Activated CD8-positive, alpha-beta T cell treated with anti-CD3 and anti-CD28 coated beads, Interleukin-2, amount 10 ng/mL, durations not matched to agents 7 days and 5 days (primary cell): ENCODE data around the gene MAPK11. TPM values are rescaled to one million over a fixed set of nuclear protein-coding genes. Genes with fewer than 3 reads are reported as not detected.

Source experiments
- ATAC-seq: fragments of 150-1000 bp; cut with Tn5 transposase; one replicate; pipeline ENCODE4 v1.10.0; 2021; ENCODE audit warnings: moderate library complexity
- CTCF ChIA-PET: fragments of 350-600 bp; sonication (Branson Sonifier 250); formaldehyde crosslinking; loops from one replicate; lab custom pipeline; 2021; ENCODE audit warnings: antibody characterized with exemption; lab: Charles Lee
- POLR2A ChIA-PET: fragments of 350-600 bp; sonication (Branson Sonifier 250); formaldehyde crosslinking; loops from one replicate; lab custom pipeline; 2021; ENCODE audit warnings: antibody characterized with exemption; lab: Charles Lee
- DNase-seq: peaks from one replicate; pipeline ENCODE4 v3.0.0-alpha.2; 2020
- H3K27ac Mint-ChIP-seq: one replicate; pipeline ENCODE4 v1.8.0; 2021; ENCODE audit warnings: mild to moderate bottlenecking, mixed read lengths
- H3K27me3 Mint-ChIP-seq: one replicate; pipeline ENCODE4 v1.8.0; 2021; ENCODE audit warnings: low read depth, mixed read lengths
- H3K36me3 Mint-ChIP-seq: one replicate; pipeline ENCODE4 v1.8.0; 2021; ENCODE audit warnings: low read depth, mixed read lengths
- H3K4me1 Mint-ChIP-seq: one replicate; pipeline ENCODE4 v1.8.0; 2021; ENCODE audit warnings: low read depth, mixed read lengths
- H3K4me3 Mint-ChIP-seq: one replicate; pipeline ENCODE4 v1.8.0; 2021; ENCODE audit warnings: mild to moderate bottlenecking, mixed read lengths
- H3K9me3 Mint-ChIP-seq: one replicate; pipeline ENCODE4 v1.8.0; 2022; ENCODE audit warnings: mixed read lengths; ENCODE audit not compliant: insufficient read depth
- total RNA-seq, 2 experiments: library from RNA; stranded (reverse); gene quantifications; one replicate each; pipeline ENCODE4 v1.2.3, GENCODE V29; 2021

Gene MAPK11
- total RNA-seq, 2 experiments from 2014 or later, result 10.4 to 11.8 TPM

DNA sequence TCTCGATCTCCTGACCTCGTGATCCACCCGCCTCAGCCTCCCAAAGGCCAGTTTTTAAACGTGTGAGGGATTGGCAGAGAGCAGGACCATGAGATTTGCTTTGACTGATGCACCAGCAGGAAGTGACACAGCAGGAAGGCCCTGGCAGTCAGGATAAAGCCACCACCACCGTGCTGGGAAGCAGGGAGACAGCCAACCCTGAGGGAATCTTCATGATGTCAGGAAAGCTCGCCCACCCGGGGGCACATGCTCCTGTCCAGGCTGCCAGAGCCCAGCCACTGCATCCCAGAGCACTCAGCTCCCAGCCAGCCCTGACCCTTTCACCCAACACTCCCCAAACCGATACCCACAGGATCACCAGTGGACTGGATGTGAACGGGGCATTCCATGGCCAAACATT lies 31.4 kb downstream of the MAPK11 start:
- Mint-ChIP-seq H3K9me3 (no peaks in the 10 kb centered on the region), H3K27me3 (no peaks in the 10 kb centered on the region), H3K4me1 (peaks cover 35% of the 10 kb centered on the region), H3K4me3 (no peak overlapping the region), H3K27ac (no peak overlapping the region), H3K36me3 (peaks cover 41% of the 10 kb centered on the region)
- ChIA-PET CTCF (interaction anchor here (0.7 to 3.0 kb wide), 2 partner anchors 12 to 472 kb away, joined by 3 to 9 read pairs; partner anchors contain the start of gene HDAC10), POLR2A (no interaction called here)
- DNase-seq, result no peak
- no peak for ATAC-seq

DNA sequence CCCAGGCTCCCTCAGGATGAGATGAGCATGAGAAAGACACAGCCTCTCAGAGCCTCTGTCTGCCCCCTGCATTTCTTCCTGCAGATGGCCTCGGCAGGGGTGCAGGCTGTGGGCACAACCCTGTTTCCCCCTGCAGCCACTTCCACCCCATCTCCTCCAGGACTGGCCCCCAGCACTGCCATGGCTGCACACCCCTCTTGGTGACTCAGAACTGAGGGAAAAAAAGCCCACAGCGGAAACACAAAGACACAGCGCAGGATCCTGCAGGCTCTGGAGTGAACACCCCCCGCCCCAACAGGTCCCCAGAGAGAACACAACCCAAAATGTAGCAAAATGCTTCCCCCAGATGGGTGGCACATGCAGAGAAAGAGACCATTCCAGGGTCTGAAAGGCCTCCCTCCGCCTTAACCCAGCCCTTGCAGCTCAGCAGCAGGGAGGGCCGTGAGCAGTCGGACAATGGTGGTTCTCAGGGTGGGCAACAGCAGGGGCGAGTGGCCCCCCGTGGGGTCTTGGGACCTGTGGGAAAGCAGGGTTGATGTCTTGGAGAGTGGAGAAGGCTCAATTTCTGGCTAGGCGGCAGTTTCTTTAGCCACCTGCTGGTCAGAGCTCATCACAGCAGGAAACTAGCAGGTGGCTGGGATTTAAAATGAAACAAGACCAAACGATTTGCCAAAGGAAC lies 33.3 kb downstream of the MAPK11 start:
- Mint-ChIP-seq H3K36me3 (peaks cover 46% of the 10 kb centered on the region), H3K27me3 (no peaks in the 10 kb centered on the region), H3K4me1 (peaks cover 22% of the 10 kb centered on the region), H3K4me3 (no peak overlapping the region), H3K27ac (no peak overlapping the region), H3K9me3 (no peaks in the 10 kb centered on the region)
- DNase-seq (no peak), ATAC-seq (no peak)
- ChIA-PET POLR2A (no interaction called here), CTCF (interaction anchor here (0.6 to 1.9 kb wide), 5 partner anchors 14 to 214 kb away, joined by 3 to 9 read pairs (median 3); partner anchors contain the start of gene HDAC10)

DNA sequence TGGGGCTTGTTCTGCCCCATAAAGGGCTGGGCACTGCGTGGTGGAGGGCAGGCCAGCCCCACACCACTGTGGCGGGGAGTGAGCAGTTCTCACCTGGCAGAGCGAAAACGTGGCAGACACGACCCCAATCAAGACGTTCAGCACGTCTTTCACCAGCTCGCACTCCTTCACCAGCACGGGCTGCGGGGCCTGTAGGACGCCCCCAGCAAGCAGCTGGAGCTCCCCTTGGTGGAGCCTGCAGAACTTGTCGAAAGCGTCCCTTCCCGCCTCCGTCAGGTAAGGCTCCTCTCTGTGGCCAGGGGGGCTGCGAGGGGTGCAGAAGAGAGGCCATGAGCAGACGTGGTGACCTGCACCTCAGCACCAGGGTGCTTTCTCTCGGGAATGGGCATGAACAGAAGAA lies 37.0 kb downstream of the MAPK11 start:
- Mint-ChIP-seq H3K36me3 (peaks cover 44% of the 10 kb centered on the region), H3K27ac (no peak overlapping the region), H3K4me1 (peaks cover 12% of the 10 kb centered on the region), H3K9me3 (no peaks in the 10 kb centered on the region), H3K4me3 (no peak overlapping the region), H3K27me3 (no peaks in the 10 kb centered on the region)
- no peak for ATAC-seq
- ChIA-PET POLR2A (interaction anchor here (0.7 kb wide), 1 partner anchor 18 kb away, joined by 3 read pairs; the partner anchor contains the start of gene HDAC10), CTCF (no interaction called here)
- no peak for DNase-seq

DNA sequence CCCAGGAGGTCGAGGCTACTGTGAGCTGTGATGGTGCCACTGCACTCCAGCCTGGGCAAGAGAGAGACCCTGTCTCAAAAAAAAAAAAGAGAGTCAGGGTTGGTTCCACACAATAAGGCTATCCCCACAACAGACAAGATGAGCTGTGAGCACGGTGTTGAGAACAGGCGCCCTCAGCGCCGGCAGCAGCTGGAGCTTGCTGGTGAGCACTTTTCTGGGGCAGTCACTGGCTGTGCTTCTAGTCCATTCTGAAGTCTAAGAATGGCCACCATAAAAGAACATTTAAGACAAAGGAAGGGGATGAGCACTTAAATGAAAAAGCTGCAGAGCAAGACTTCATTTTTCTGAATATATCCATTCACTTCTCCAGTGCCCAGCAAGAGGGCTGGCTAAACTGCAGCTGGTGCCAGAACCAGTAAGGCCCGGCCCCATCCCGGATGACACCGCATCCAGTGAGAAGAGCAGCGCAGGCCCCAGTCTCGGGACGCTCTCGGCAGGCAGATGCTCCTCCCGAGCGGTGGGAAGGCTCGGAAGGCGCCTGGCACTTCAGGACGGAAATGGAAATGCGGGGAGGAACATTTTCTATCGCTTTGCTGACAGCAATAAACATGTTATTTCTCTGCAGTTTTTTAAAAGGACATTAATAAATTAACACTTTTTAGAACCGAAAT lies 37.6 kb downstream of the MAPK11 start:
- ATAC-seq (no peak), DNase-seq (no peak)
- ChIA-PET CTCF (interaction anchor here (2.3 kb wide), 1 partner anchor 8 kb away, joined by 10 read pairs; no protein-coding TSS in a partner anchor), POLR2A (interaction anchor here (0.7 kb wide), 1 partner anchor 18 kb away, joined by 3 read pairs; the partner anchor contains the start of gene HDAC10)
- no peak overlapping the region for H3K4me3 Mint-ChIP-seq
- H3K27me3 Mint-ChIP-seq, result no peaks in the 10 kb centered on the region
- H3K4me1 Mint-ChIP-seq, result peaks cover 11% of the 10 kb centered on the region
- H3K27ac Mint-ChIP-seq, result no peak overlapping the region
- H3K9me3 Mint-ChIP-seq, result no peaks in the 10 kb centered on the region
- peaks cover 41% of the 10 kb centered on the region for H3K36me3 Mint-ChIP-seq

DNA sequence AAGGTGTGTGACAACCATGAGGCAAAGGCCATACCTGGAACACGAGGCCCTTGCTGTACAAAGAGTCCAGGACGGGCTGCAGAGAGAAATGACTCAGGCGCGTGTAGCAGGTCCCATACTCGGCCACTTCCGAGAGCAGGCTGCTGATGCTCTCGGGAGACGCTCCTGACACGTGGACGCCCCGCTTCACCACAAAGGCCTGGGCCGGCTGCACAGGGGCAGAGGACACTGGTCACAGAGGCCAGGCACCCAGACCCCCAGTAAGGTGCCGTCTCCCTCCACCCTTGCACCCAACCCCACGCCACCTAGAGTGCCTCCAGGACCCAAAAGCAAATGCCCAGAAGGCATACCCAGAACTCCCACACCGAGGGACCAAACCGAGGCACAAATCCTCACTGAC lies 40.8 kb downstream of the MAPK11 start:
- Mint-ChIP-seq H3K36me3 (peaks cover 33% of the 10 kb centered on the region), H3K27me3 (no peaks in the 10 kb centered on the region), H3K27ac (peak overlapping the region; percentile 46), H3K9me3 (no peaks in the 10 kb centered on the region), H3K4me1 (no peaks in the 10 kb centered on the region), H3K4me3 (no peak overlapping the region)
- no peak for ATAC-seq
- ChIA-PET POLR2A (no interaction called here), CTCF (interaction anchor here (1.4 kb wide), 1 partner anchor 13 kb away, joined by 4 read pairs; no protein-coding TSS in a partner anchor)
- no peak for DNase-seq

DNA sequence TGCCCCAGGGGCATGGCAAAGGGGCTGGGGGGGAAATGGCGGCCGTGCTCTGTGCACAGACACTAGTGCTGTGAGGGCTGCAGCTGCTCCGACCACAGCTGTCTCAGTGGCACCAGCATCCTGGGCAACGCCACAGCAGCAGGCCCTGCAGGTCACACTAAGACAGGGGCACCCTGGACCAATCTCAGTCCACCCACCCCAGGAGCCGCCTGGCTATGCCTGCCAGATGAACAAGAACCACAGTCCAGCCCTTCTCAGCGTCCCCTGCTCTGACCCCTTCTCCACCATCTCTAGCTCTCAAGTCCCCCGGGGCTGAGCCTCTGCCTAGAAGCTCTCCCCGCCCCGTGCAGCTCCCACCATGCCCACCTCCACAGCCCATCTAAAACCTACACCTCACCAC lies 41.8 kb downstream of the MAPK11 start:
- no peaks in the 10 kb centered on the region for H3K9me3 Mint-ChIP-seq
- H3K4me1 Mint-ChIP-seq, result no peaks in the 10 kb centered on the region
- CTCF ChIA-PET, result interaction anchor here (1.2 kb wide), 1 partner anchor 25 kb away, joined by 3 read pairs; no protein-coding TSS in a partner anchor
- H3K27ac Mint-ChIP-seq, result peak overlapping the region; percentile 39
- no peak overlapping the region for H3K4me3 Mint-ChIP-seq
- H3K27me3 Mint-ChIP-seq, result no peaks in the 10 kb centered on the region
- ATAC-seq (no peak), DNase-seq (no peak)
- POLR2A ChIA-PET, result no interaction called here
- H3K36me3 Mint-ChIP-seq, result peaks cover 31% of the 10 kb centered on the region

DNA sequence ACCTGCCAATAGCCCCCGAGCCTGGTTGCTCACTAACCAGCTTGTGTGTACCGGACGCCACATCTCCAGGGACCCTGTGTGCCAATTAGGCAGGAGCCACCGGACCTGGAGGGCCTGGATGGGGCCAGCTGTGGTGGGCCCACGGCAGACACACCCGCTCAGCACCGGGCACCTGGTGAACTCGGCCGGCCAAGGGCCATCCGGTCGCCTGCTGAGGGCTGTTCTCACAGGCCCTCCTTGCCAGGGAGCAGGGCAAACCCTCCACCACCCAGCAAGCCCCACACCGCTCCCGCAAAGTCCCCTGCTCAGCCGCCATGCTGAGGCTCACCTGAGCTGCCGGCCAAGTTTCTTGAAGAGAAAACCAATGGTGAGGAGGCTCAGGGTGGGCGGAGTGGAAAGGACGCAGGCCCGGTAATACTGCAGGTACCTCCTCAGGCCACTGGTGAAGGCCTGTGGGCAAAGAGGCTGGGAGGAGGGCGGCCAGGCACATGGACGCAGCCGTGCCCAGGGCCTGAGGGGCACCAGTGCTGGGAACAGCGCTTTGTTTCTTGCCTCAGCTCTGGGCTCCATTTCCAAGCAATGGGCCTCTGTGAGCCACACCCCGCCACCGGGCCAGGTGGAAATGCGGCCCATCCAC lies 42.5 kb downstream of the MAPK11 start:
- no peak overlapping the region for H3K27ac Mint-ChIP-seq
- H3K9me3 Mint-ChIP-seq, result no peaks in the 10 kb centered on the region
- no peaks in the 10 kb centered on the region for H3K4me1 Mint-ChIP-seq
- DNase-seq, result no peak
- peaks cover 29% of the 10 kb centered on the region for H3K36me3 Mint-ChIP-seq
- POLR2A ChIA-PET, result no interaction called here
- no peak overlapping the region for H3K4me3 Mint-ChIP-seq
- no peaks in the 10 kb centered on the region for H3K27me3 Mint-ChIP-seq
- CTCF ChIA-PET, result interaction anchor here (1.2 kb wide), 1 partner anchor 24 kb away, joined by 3 read pairs; no protein-coding TSS in a partner anchor
- no peak for ATAC-seq

DNA sequence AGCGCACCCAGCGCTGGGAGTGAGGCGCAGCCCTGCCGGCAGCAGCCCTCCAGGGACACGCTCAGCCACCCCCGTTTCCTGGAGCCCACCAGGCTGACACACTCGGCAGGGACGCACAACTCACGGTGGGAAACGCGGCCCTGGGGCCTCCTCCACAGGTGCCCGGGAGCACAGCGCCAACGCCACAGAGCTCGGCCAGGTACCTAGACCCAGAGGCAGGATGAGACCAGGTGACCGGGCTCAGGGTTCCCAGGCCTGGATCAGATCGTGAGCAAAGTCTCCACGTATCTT lies 43.4 kb downstream of the MAPK11 start:
- no peak overlapping the region for H3K27ac Mint-ChIP-seq
- ATAC-seq (no peak), DNase-seq (no peak)
- H3K27me3 Mint-ChIP-seq, result no peaks in the 10 kb centered on the region
- H3K4me1 Mint-ChIP-seq, result no peaks in the 10 kb centered on the region
- H3K4me3 Mint-ChIP-seq, result no peak overlapping the region
- H3K36me3 Mint-ChIP-seq, result peaks cover 30% of the 10 kb centered on the region
- ChIA-PET POLR2A (no interaction called here), CTCF (no interaction called here)
- no peaks in the 10 kb centered on the region for H3K9me3 Mint-ChIP-seq

DNA sequence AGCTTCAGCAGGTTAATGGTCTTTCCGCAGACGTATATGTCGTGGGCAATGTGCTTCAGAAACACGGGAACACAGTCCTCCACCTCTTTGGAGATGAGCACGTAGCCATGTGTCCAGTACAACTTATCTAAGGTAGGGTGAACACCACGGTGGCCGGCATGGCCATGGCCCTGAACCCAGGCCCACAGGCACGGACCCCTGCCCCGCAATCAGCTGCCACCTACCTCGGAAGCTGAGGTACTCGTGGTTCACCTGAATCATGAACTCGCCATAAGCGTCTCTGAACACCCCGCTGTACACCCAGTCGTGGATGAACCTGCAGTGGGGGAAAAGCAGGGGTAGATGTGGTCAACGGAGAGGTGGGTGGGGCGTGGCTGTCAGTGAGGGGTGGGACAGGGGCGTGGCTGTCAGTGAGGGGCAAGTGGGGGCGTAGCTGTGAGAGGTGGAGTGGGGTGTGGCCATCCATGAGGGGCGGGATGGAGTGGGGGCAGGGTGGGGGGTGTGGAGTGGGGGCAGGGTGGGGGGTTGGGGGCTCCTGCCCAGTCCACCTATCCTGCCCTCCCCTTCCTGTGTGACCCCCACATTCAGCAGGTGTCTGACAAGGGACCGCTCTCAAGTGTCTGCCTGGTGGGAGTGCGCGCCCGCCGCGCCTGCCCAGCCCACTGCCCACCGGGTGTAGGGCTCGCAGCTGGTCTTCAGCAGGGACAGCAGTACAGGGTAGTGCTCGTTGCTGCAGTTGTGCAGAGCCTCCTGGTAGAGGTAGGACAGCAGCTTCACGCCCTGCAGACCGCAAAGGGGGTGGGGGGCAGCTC lies 43.9 kb downstream of the MAPK11 start:
- POLR2A ChIA-PET, result no interaction called here

DNA sequence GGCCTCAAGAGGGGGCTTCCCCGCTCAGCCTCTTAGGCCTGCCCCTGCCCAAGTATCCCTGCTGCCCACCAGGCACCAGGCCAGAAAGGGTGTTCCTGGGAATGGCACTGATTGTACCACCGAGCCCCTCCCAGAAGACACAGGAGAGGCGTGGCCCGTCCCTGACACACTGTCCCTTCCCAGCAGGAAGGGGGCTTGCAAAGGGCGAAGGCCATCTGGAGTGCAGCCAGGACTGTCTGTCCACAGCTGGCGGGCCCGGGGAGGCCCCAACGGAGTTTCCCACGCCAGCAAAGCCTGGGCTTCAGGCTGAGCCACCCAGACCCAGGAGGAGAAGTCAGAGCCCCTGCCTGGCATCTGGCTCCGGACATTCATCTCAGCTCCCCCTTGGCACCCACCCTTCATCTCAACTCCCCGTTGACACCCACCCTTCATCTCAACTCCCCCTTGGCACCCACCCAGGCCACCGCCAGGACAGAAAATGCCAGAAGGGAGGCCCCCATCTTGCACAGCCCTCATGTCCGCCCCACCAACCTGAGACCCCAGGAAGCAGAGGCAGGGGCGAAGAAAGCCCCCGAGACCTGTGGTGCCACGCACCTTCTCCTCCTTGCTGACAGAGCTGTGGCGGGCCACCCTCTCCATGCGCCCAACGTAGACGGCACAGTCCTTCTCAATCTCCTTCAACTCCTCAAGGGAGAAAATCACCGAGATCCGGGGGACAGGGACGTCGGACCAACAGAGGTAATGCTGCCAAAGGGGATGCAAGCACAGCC lies 44.8 kb downstream of the MAPK11 start:
- Mint-ChIP-seq H3K27me3 (no peaks in the 10 kb centered on the region), H3K27ac (no peak overlapping the region), H3K36me3 (peaks cover 36% of the 10 kb centered on the region), H3K4me3 (no peak overlapping the region), H3K4me1 (no peaks in the 10 kb centered on the region), H3K9me3 (no peaks in the 10 kb centered on the region)
- DNase-seq, result no peak
- ATAC-seq, result no peak
- ChIA-PET CTCF (no interaction called here), POLR2A (no interaction called here)

More for the DNA sequence above, 43.9 kb downstream of the MAPK11 start:
- DNase-seq (no peak), ATAC-seq (no peak)
- CTCF ChIA-PET, result no interaction called here
- Mint-ChIP-seq H3K36me3 (peaks cover 30% of the 10 kb centered on the region), H3K27ac (no peak overlapping the region), H3K4me1 (no peaks in the 10 kb centered on the region), H3K27me3 (no peaks in the 10 kb centered on the region), H3K4me3 (no peak overlapping the region), H3K9me3 (no peaks in the 10 kb centered on the region)

DNA sequence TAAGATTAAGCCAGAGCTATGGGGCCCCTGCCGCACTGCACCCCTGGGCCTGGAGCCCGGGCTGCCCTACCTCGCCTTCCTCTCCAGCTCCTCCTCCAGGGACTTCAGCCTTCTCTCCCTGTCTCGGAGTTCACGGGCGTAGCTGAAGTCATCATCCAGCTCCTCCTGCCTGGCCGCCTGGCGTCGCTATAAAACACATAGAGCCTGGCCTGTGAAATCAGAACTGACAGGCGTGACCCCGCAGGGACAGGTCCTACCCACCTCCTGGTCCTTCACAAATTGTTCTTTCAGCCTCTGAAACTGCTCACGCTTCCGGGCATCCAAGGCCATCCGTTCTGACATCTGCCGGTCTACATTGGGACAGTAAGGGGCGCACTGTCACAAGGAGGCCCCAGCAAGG lies 46.1 kb downstream of the MAPK11 start:
- no peaks in the 10 kb centered on the region for H3K4me1 Mint-ChIP-seq
- POLR2A ChIA-PET, result no interaction called here
- ATAC-seq (no peak), DNase-seq (no peak)
- H3K9me3 Mint-ChIP-seq, result no peaks in the 10 kb centered on the region
- peaks cover 34% of the 10 kb centered on the region for H3K36me3 Mint-ChIP-seq
- H3K4me3 Mint-ChIP-seq, result no peak overlapping the region
- H3K27ac Mint-ChIP-seq, result no peak overlapping the region
- no peaks in the 10 kb centered on the region for H3K27me3 Mint-ChIP-seq
- CTCF ChIA-PET, result no interaction called here
